Measurements from ENCODE around the gene SECISBP2L. TPM values are rescaled to one million over a fixed set of nuclear protein-coding genes. Genes with fewer than 3 reads are reported as not detected.
"Not testable (repeated sequence)": the region's sequence is repeated elsewhere in the genome, so short reads cannot be mapped to it uniquely, and the experiment has no call there.

Gene SECISBP2L
- total RNA-seq, 1 donor from 2014 or later, result 32.7 TPM

DNA sequence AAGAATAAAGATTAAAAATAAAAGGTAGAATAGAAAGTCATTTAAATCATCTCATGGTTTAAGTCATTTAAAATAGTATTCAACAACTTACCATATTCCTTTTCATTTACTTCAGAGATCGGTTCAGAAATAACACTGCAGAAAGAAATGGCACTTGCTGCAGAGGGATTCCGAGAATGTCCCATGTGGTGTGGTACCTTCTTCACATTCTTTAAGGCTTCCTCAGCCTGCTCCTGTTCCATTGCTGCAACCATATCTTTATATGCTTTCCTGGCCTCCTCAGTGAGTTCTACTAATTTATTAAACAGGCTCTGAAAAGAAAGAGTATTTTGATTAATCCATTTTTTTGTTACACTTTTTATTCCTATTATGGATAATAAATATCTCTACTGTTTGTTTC lies 50.0 kb downstream of the SECISBP2L start:
- DNase-seq, result no peak

GRCh38 chr15:48993380-48993779 lies 52.9 kb downstream of the SECISBP2L start:
- DNase-seq, result no peak

- DNase-seq, result no peak
Measured at GRCh38 chr15:48992545-48992944, 53.7 kb downstream of the SECISBP2L start.

DNA sequence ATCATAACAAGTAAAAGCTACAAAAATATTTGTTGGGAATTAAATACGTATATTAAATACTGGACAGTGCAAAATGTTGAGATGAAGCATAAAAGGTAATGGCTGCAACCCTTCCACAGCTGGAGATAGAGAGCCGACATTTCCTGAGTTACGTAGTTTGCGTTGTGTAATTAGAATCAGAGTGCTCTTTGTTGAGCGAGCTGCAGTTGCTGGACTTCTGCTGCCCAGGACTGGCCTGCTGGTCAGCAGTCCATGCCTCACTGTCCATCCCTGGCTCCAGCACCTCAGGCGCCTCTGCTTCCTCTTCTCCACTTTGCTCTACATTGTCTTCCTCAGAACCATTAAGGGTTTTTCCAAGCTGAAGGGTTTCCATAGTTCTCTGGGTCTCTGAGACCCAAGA lies 54.1 kb downstream of the SECISBP2L start:
- no peak for DNase-seq

DNA sequence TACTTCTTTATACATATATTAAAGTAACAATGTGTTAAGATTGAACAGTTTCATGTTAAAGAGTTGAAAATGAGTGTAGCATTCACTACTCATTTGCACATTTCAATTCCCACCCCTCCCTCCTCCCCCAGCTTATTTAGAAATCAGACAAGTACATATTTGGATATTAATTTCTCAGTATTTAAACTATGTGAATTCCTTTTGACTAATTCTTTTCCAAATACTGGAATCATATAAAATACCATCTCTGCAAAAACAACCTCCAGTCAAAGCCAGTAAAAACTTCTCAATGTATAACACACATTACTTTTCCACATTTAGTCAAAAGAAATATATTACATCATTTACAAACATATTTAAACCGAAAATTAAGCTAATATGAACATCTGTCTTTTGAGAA lies 57.1 kb downstream of the SECISBP2L start:
- DNase-seq, result no peak

GRCh38 chr15:48987142-48987541 lies 59.1 kb downstream of the SECISBP2L start:
- no peak for DNase-seq

GRCh38 chr15:48986240-48986639 lies 60.0 kb downstream of the SECISBP2L start:
- no peak for DNase-seq

GRCh38 chr15:48985516-48985915 lies 60.7 kb downstream of the SECISBP2L start:
- DNase-seq, result no peak

- DNase-seq, result no peak
Measured at GRCh38 chr15:48984811-48985352, 61.4 kb downstream of the SECISBP2L start.

- DNase-seq, result no peak
Measured at GRCh38 chr15:48984021-48984710, 62.1 kb downstream of the SECISBP2L start.

DNA sequence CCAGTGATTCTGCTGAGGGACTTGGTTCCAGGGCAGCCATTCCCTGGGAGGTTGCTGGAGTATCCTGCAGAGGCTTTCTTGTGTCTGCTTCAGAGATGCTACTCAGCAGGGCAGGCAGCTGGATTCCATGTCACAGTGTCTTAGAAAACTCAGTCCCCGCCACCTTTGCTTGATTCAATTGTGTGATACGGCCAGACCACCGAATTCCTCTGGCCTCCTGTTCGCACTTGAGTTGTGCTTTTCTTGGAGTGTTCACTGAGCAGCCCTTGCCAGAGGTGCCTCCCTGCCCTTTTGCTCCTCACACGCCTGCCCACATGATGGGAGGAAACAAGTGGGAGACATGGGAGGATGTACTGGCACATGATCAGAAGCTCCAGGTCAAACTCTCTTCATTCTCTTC lies 62.9 kb downstream of the SECISBP2L start:
- DNase-seq, result no peak

GRCh38 chr15:48981941-48982340 lies 64.3 kb downstream of the SECISBP2L start:
- no peak for DNase-seq

- no peak for DNase-seq
Measured at GRCh38 chr15:48978638-48979037, 67.6 kb downstream of the SECISBP2L start.

DNA sequence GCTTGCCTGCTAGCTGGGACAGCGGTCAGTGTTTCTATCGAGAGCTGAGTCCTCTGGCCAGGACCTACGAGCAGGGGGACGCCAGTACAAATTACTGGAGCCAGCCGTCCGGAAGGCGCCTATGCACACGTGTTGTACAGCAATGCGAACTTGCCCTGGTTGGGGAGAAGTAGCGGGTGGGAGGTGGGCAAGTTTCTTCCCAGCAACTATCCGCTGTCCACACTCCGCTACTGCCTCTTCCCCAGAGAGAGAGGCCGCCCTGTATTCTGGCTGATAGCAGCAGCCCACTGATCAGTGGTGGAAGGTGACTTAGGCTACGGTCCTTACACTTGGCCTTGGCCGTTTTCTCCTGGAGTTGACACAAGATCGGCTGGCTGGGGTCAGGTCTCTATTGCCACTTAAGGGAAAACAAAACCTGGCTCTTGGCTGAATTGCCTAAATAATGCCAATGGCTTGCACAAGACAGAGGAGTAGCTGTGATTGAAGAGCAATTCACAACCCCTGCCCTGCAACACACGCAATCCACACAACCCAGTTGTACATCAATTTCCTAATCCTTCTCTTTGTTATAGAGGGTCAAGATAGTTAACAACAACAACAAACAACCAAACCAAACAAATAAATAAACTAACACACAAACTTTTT lies 69.7 kb downstream of the SECISBP2L start:
- no peak for DNase-seq

DNA sequence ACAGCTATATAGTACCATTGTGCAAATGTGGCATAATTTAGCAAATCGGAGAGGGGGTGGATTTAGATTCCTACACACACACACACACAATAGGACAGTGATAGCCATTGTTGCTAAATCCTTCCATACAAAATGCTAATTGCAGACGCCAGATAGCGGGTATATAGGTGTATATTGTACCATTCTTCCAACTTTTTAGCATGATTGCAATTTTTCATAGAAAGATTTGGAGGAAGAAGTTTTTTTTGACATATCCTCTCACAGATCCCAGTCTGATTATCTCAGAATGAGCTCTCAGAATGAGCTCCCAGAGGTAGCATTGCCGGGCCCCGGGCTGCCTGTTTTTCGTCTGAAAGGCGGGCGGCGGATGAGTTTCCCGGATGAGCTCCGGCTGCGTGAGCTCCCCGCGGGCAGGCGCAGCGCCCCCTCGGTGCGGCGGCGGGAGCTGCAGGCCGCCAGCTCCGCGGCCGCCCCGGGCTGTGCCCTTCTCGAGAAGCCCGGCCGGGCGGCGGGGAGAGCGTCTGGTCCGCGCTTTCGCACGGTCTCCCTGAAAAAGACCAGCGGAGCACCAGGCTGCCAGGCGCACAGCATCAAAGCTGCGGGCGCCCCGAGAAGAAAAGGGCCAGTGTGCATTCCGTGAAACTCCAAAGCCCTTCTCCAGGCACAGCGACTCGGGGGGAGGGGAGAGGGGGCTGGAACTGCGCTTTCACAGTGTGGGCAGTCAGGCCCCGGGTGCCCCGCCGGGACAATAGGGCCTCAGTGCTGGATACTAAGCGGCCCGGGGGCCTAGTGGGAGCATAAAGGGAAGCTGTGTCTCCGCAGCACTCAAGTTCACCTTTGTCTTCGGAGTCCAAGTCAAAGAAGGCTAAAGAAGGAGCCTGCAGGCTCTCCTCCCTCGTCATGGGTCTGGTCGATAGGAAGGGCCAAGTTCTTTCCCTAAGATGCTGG lies 70.5 kb downstream of the SECISBP2L start:
- DNase-seq, result peak; percentile 86

DNA sequence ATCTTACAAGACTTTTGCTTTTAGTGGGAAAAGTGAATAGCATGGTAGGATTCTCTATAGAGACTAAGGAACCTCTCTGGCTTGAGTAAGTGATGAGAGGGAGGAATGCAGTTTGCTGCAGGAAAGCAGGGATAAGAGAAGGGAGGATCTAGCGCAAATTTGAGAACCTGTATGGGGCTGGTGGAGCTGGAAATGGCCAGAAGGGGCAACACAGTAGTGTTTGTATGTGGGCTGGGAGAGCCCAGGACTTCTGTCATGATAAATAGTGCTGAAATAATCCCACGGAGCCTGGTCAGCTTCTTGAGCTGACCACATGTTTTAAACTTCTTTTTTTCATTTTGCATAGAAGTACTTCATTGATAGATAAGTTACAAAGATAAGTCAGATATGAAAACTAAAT lies 71.4 kb downstream of the SECISBP2L start:
- peak; percentile 17 for DNase-seq

DNA sequence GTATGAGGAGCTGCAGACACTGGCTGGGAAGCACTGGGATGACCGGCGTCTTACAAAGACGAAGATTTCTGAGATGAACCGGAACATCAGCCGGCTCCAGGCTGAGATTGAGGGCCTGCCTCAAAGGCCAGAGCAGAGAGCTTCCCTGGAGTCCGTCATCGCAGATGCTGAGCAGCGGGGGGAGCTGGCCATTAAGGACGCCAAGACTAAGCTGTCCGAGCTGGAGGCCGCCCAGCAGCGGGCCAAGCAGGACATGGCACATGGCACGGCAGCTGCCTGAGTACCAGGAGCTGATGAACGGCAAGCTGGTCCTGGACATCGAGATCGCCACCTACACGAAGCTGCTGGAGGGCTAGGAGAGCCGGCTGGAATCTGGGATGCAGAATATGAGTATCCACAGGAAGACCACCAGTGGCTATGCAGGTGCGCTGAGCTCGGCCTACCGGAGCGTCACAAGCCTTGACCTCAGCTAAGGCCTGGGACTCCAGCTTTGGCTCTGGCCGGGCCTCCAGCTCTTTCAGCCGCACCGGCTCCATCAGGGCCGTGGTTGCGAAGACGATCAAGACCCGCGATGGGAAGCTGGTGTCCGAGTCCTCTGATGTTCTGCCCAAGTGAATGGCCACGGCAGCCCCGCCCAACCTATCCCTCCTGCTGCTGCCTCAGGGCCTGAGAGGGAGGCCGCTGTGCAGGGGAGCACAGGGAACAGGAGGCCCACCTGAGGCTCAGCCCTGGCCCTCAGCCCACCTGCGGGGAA lies 73.3 kb downstream of the SECISBP2L start:
- no peak for DNase-seq

DNA sequence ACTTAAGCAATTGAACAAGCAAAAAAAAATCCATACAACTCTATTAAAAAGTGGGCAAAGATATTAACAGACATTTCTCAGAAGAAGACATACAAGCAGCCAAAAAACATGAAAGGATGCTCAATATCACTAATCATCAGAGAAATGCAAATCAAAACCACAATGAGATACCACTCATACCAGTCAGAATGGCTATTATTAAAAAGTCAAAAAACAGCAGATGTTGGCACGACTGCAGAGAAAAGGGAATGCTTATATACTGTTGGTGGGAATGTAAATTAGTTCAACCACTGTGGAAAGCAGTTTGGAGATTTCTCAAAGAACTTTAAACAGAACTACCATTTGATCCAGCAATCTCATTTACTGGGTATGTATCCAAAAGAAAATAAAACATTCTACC lies 75.3 kb downstream of the SECISBP2L start:
- not testable (repeated sequence) for DNase-seq

DNA sequence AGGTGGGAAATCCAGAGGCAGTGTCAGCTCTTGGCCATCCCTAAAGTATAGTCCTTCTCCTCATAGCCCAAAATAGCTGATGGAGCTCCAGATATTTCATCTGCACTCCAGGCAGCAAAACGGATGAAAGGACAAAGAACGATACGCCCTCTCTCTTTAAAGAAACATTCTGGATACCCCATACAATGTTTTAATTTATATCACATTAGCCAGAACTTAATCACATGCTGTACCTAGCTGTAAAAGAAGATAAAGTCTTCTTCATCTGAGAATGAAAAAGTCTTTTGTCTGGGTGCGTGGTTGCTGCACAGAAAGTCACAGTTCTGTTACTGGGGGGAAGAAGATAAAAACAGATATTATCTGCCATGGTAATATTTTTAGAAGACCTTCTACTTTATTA lies 78.2 kb downstream of the SECISBP2L start:
- no peak for DNase-seq

DNA sequence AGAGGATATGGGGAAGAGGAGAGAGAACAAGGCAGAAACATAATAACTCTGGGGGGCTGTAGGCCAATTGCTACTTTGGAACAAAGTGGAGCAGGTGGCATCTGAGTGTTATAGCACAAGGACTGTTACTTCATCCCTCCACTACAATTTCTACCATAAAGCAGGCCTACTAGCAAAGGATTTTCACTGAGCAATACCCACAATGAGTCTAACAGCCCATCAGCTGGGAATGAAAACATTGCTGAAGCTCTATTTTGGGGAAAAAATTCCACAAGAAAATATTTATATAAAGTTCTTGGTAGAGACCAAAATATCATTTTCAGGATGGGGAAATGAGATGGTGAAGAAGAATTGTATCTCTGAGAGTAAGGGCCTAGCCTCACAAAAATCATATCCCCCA lies 78.9 kb downstream of the SECISBP2L start:
- DNase-seq, result no peak

- no peak for DNase-seq
Measured at GRCh38 chr15:48966595-48967301, 79.5 kb downstream of the SECISBP2L start.

DNA sequence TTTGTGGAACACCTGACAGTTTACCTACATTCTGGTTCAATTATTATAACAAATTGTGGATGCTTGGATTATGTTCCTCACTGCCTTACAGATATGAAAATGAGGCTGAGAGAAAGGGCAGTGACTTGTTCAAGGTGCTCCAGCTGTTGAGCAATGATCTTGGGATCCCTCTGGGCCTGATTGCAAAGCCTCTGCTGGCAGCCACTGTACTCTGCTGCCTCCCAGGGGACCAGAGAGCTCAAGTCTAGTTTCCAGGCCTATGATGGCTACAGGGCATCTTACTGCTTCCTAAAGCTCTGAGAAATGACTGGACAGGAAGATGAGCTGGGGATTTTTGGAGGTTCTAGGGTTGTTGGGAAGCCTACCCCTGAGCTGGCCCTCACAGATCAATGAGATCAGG lies 80.3 kb downstream of the SECISBP2L start:
- no peak for DNase-seq

Data from dermis blood vessel endothelial cell (primary cell).